Measurements from ENCODE around the gene RFTN1. TPM values are rescaled to one million over a fixed set of nuclear protein-coding genes. Genes with fewer than 3 reads are reported as not detected.

The RFTN1 gene
- total and polyA plus RNA-seq, 2 donors (not counting 1 experiment from before 2014, with no cell fraction given), result 35.1 to 35.5 TPM

DNA sequence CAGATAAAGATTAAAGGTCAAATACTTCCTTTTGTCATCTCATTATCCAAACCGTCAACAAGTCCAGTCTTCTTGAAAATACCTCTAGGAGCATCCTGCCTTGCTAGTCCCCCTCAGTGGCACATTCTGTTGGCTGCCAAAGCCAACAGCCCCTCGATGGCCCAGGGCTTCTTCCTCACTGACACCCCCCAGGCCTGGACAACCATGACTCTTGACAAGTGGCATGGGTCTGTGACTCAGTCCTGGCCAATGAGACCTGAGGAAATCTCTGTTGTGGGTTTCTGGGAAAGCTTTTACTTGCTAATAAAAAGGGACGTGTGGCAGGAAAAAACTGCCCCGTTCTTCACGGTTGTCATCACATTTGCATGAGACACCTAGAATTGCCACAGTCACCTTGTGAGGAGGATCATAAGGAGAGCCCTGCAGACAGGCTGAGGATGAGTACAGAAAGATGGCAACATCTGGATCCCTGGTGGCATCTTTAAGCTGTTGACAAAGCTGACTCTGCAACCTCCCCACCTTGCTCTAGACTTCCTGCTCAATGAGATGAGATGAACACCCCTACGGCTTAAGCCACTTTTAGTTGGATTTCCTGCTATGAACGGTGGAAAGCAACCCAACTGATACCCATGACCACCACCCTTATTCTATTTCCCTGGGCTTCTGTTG, 167.0 kb downstream of the RFTN1 start:
- H3K4me1 ChIP-seq (ENCODE audit: control insufficient read depth, extremely low read depth, insufficient read depth, low read length), result peaks cover 13% of the 10 kb centered on the region
- H3K4me2 ChIP-seq (ENCODE audit: extremely low read depth, insufficient read depth, low read length), result no peak overlapping the region
- no peak overlapping the region for H3K27ac ChIP-seq (ENCODE audit: insufficient read depth, low read length)
- no peak overlapping the region for H2AFZ ChIP-seq (ENCODE audit: low read length)
- no peaks in the 10 kb centered on the region for H3K36me3 ChIP-seq (ENCODE audit: control insufficient read depth, insufficient read depth, low read length)
- TF ChIP-seq, protein P1, sequence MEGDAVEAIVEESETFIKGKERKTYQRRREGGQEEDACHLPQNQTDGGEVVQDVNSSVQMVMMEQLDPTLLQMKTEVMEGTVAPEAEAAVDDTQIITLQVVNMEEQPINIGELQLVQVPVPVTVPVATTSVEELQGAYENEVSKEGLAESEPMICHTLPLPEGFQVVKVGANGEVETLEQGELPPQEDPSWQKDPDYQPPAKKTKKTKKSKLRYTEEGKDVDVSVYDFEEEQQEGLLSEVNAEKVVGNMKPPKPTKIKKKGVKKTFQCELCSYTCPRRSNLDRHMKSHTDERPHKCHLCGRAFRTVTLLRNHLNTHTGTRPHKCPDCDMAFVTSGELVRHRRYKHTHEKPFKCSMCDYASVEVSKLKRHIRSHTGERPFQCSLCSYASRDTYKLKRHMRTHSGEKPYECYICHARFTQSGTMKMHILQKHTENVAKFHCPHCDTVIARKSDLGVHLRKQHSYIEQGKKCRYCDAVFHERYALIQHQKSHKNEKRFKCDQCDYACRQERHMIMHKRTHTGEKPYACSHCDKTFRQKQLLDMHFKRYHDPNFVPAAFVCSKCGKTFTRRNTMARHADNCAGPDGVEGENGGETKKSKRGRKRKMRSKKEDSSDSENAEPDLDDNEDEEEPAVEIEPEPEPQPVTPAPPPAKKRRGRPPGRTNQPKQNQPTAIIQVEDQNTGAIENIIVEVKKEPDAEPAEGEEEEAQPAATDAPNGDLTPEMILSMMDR (conservative IDR thresholded peaks at IDR 0.05 in 1 of 2, IDR thresholded peaks at IDR 0.05 in 1 of 2; ENCODE audit: low read depth in 1 of 2, low read length in 2 of 2), result no peak
- no peak for TF ChIP-seq EZH2 (IDR thresholded peaks at IDR 0.05; ENCODE audit: low read length, missing control alignments)
- H3K27me3 ChIP-seq (ENCODE audit: control insufficient read depth, insufficient read depth, low read length), result no peaks in the 10 kb centered on the region
- no peaks in the 10 kb centered on the region for H3K9me3 ChIP-seq (ENCODE audit: control insufficient read depth, insufficient read depth, low read depth, low read length)
- no peak overlapping the region for H3K9ac ChIP-seq (ENCODE audit: insufficient read depth, low read length)
- no peak for DNase-seq (ENCODE audit: low read depth in 2 of 2)
- no peak overlapping the region for H3K4me3 ChIP-seq (replicated peaks in 1 of 4; ENCODE audit: control extremely low read depth in 1 of 4, insufficient read depth in 1 of 4, low read depth in 3 of 4, low read length in 4 of 4)
- no peaks in the 10 kb centered on the region for H3K79me2 ChIP-seq (ENCODE audit: control insufficient read depth, insufficient read depth, low read length)
- H4K20me1 ChIP-seq (ENCODE audit: control insufficient read depth, extremely low read depth, insufficient read depth, low read length), result no peaks in the 10 kb centered on the region

DNA sequence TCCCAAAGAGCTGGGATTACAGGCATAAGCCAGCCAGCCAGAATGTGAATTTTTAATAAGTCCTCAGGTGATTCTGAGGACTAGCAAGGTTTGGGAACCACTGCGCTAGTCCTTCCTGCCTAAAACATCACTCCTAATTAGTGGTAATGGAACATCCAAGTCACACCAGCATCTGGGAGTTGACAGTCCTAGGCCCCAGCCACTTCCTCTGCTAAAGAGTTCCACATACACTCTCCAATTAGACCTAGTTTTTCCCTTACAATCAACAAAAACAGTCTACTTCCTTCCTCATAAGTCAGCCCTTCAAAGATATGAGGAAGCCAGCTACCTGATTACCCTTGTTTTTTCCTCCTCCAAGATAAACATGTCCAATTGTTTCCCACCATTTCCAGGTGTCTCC, 170.4 kb downstream of the RFTN1 start:
- no peak for TF ChIP-seq EZH2 (IDR thresholded peaks at IDR 0.05; ENCODE audit: low read length, missing control alignments)
- TF ChIP-seq, protein P1 (conservative IDR thresholded peaks at IDR 0.05 in 1 of 2, IDR thresholded peaks at IDR 0.05 in 1 of 2; ENCODE audit: low read depth in 1 of 2, low read length in 2 of 2), result no peak
- Histone ChIP-seq H3K4me3 (replicated peaks in 1 of 4; ENCODE audit: control extremely low read depth in 1 of 4, insufficient read depth in 1 of 4, low read depth in 3 of 4, low read length in 4 of 4) (no peak overlapping the region), H3K9ac (ENCODE audit: insufficient read depth, low read length) (no peak overlapping the region), H3K79me2 (ENCODE audit: control insufficient read depth, insufficient read depth, low read length) (no peaks in the 10 kb centered on the region), H3K9me3 (ENCODE audit: control insufficient read depth, insufficient read depth, low read depth, low read length) (no peaks in the 10 kb centered on the region), H3K27me3 (ENCODE audit: control insufficient read depth, insufficient read depth, low read length) (no peaks in the 10 kb centered on the region), H4K20me1 (ENCODE audit: control insufficient read depth, extremely low read depth, insufficient read depth, low read length) (no peaks in the 10 kb centered on the region), H3K4me2 (ENCODE audit: extremely low read depth, insufficient read depth, low read length) (no peak overlapping the region), H3K27ac (ENCODE audit: insufficient read depth, low read length) (no peak overlapping the region), H3K4me1 (ENCODE audit: control insufficient read depth, extremely low read depth, insufficient read depth, low read length) (peaks cover 7% of the 10 kb centered on the region), H2AFZ (ENCODE audit: low read length) (no peak overlapping the region), H3K36me3 (ENCODE audit: control insufficient read depth, insufficient read depth, low read length) (no peaks in the 10 kb centered on the region)
- DNase-seq (ENCODE audit: low read depth in 2 of 2), result no peak

DNA sequence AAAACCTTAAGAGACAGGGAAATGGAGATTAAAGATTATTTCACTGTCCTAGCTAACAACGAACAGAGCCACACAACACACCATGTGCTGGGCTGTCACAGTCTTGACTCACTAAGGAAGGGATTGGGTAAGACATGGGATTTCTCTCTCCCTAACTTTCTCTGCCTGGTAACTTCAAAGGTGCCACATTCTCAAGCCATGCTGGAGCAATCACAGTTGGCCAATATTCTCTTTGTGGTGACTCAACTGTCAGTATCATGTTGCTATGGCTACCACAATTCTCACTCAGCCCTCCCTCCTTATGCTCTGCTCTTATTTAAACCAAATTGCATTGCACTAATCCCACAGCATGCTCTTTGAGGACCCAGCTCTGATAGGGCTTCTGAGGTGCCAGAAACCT, 174.5 kb downstream of the RFTN1 start:
- no peak overlapping the region for H2AFZ ChIP-seq (ENCODE audit: low read length)
- H3K9me3 ChIP-seq (ENCODE audit: control insufficient read depth, insufficient read depth, low read depth, low read length), result no peaks in the 10 kb centered on the region
- H3K4me2 ChIP-seq (ENCODE audit: extremely low read depth, insufficient read depth, low read length), result peak overlapping the region; percentile 19
- TF ChIP-seq EZH2 (IDR thresholded peaks at IDR 0.05; ENCODE audit: low read length, missing control alignments), result no peak
- TF ChIP-seq, protein P1 (conservative IDR thresholded peaks at IDR 0.05 in 1 of 2, IDR thresholded peaks at IDR 0.05 in 1 of 2; ENCODE audit: low read depth in 1 of 2, low read length in 2 of 2), result no peak
- DNase-seq (ENCODE audit: low read depth in 2 of 2), result peak; percentile 90 to 97
- H3K79me2 ChIP-seq (ENCODE audit: control insufficient read depth, insufficient read depth, low read length), result no peaks in the 10 kb centered on the region
- no peaks in the 10 kb centered on the region for H4K20me1 ChIP-seq (ENCODE audit: control insufficient read depth, extremely low read depth, insufficient read depth, low read length)
- H3K27ac ChIP-seq (ENCODE audit: insufficient read depth, low read length), result peak overlapping the region; percentile 47
- H3K9ac ChIP-seq (ENCODE audit: insufficient read depth, low read length), result no peak overlapping the region
- no peaks in the 10 kb centered on the region for H3K36me3 ChIP-seq (ENCODE audit: control insufficient read depth, insufficient read depth, low read length)
- no peaks in the 10 kb centered on the region for H3K27me3 ChIP-seq (ENCODE audit: control insufficient read depth, insufficient read depth, low read length)
- peaks cover 9% of the 10 kb centered on the region for H3K4me1 ChIP-seq (ENCODE audit: control insufficient read depth, extremely low read depth, insufficient read depth, low read length)
- H3K4me3 ChIP-seq (replicated peaks in 1 of 4; ENCODE audit: control extremely low read depth in 1 of 4, insufficient read depth in 1 of 4, low read depth in 3 of 4, low read length in 4 of 4), result no peak overlapping the region
